ENCODE results near the gene MSI2. TPM values are rescaled to one million over a fixed set of nuclear protein-coding genes. Genes with fewer than 3 reads are reported as not detected.

MSI2 gene
- total and polyA plus RNA-seq, 2 donors = 19.0 to 43.4 TPM

- DNase-seq (ENCODE audit: extremely low spot score) = no peak
- WGBS = 46% methylated on average over 4 of the region's 4 CpGs
- Histone ChIP-seq H3K36me3 (ENCODE audit: insufficient read depth) (no peaks in the 10 kb centered on the region), H3K27ac (ENCODE audit: low read depth) (no peak overlapping the region), H3K4me3 (ENCODE audit: low read depth, low read length) (no peak overlapping the region), H3K4me1 (ENCODE audit: insufficient read depth) (peaks cover 3% of the 10 kb centered on the region)
Measured at GRCh38 chr17:57480438-57481196, 224.3 kb downstream of the MSI2 start.

- DNase-seq (ENCODE audit: extremely low spot score) = no peak
- no peaks in the 10 kb centered on the region for H3K36me3 ChIP-seq (ENCODE audit: insufficient read depth)
- no peak overlapping the region for H3K4me3 ChIP-seq (ENCODE audit: low read depth, low read length)
- peaks cover 3% of the 10 kb centered on the region for H3K4me1 ChIP-seq (ENCODE audit: insufficient read depth)
- no peak overlapping the region for H3K27ac ChIP-seq (ENCODE audit: low read depth)
- 34% methylated on average over 9 of the region's 9 CpGs for WGBS
Measured at GRCh38 chr17:57481910-57482391, 225.6 kb downstream of the MSI2 start.

GRCh38 chr17:57482657-57483056, 226.3 kb downstream of the MSI2 start:
- no peak for DNase-seq (ENCODE audit: extremely low spot score)
- no peak overlapping the region for H3K27ac ChIP-seq (ENCODE audit: low read depth)
- peaks cover 3% of the 10 kb centered on the region for H3K4me1 ChIP-seq (ENCODE audit: insufficient read depth)
- H3K4me3 ChIP-seq (ENCODE audit: low read depth, low read length) = no peak overlapping the region
- no peaks in the 10 kb centered on the region for H3K36me3 ChIP-seq (ENCODE audit: insufficient read depth)
- WGBS = 85% methylated on average over 2 of the region's 2 CpGs

GRCh38 chr17:57484081-57484666, 227.9 kb downstream of the MSI2 start:
- Histone ChIP-seq H3K4me1 (ENCODE audit: insufficient read depth) (peaks cover 1% of the 10 kb centered on the region), H3K36me3 (ENCODE audit: insufficient read depth) (no peaks in the 10 kb centered on the region), H3K4me3 (ENCODE audit: low read depth, low read length) (no peak overlapping the region), H3K27ac (ENCODE audit: low read depth) (no peak overlapping the region)
- no peak for DNase-seq (ENCODE audit: extremely low spot score)
- WGBS = 88% methylated on average over 6 of the region's 6 CpGs

- 95% methylated on average over 10 of the region's 10 CpGs for WGBS
- Histone ChIP-seq H3K27ac (ENCODE audit: low read depth) (no peak overlapping the region), H3K4me1 (ENCODE audit: insufficient read depth) (peaks cover under 1% of the 10 kb centered on the region)
Measured at GRCh38 chr17:57484826-57485565, 228.7 kb downstream of the MSI2 start.

GRCh38 chr17:57485566-57485865, 229.2 kb downstream of the MSI2 start:
- H3K4me1 ChIP-seq (ENCODE audit: insufficient read depth) = no peaks in the 10 kb centered on the region
- H3K27ac ChIP-seq (ENCODE audit: low read depth) = no peak overlapping the region
- H3K4me3 ChIP-seq (ENCODE audit: low read depth, low read length) = no peak overlapping the region
- DNase-seq (ENCODE audit: extremely low spot score) = no peak
- no peaks in the 10 kb centered on the region for H3K36me3 ChIP-seq (ENCODE audit: insufficient read depth)
- WGBS = 89% methylated on average over 4 of the region's 4 CpGs

More at GRCh38 chr17:57484826-57485565, 228.7 kb downstream of the MSI2 start:
- Histone ChIP-seq H3K4me3 (ENCODE audit: low read depth, low read length) (no peak overlapping the region), H3K36me3 (ENCODE audit: insufficient read depth) (no peaks in the 10 kb centered on the region)
- DNase-seq (ENCODE audit: extremely low spot score) = no peak

GRCh38 chr17:57485916-57486881, 229.9 kb downstream of the MSI2 start:
- 70% methylated on average over 13 of the region's 13 CpGs for WGBS
- H3K4me1 ChIP-seq (ENCODE audit: insufficient read depth) = no peaks in the 10 kb centered on the region
- no peak overlapping the region for H3K4me3 ChIP-seq (ENCODE audit: low read depth, low read length)
- no peaks in the 10 kb centered on the region for H3K36me3 ChIP-seq (ENCODE audit: insufficient read depth)
- no peak for DNase-seq (ENCODE audit: extremely low spot score)
- H3K27ac ChIP-seq (ENCODE audit: low read depth) = no peak overlapping the region

- 85% methylated on average over 4 of the region's 4 CpGs for WGBS
- Histone ChIP-seq H3K27ac (ENCODE audit: low read depth) (no peak overlapping the region), H3K4me3 (ENCODE audit: low read depth, low read length) (no peak overlapping the region), H3K4me1 (ENCODE audit: insufficient read depth) (no peaks in the 10 kb centered on the region), H3K36me3 (ENCODE audit: insufficient read depth) (no peaks in the 10 kb centered on the region)
- no peak for DNase-seq (ENCODE audit: extremely low spot score)
Measured at GRCh38 chr17:57486882-57487301, 230.6 kb downstream of the MSI2 start.

- no peaks in the 10 kb centered on the region for H3K36me3 ChIP-seq (ENCODE audit: insufficient read depth)
- no peaks in the 10 kb centered on the region for H3K4me1 ChIP-seq (ENCODE audit: insufficient read depth)
- WGBS = 63% methylated on average over 5 of the region's 5 CpGs
- no peak overlapping the region for H3K27ac ChIP-seq (ENCODE audit: low read depth)
- DNase-seq (ENCODE audit: extremely low spot score) = no peak
- no peak overlapping the region for H3K4me3 ChIP-seq (ENCODE audit: low read depth, low read length)
Measured at GRCh38 chr17:57487573-57487972, 231.2 kb downstream of the MSI2 start.

GRCh38 chr17:57488856-57489255, 232.5 kb downstream of the MSI2 start:
- WGBS = 93% methylated on average over 9 of the region's 9 CpGs
- Histone ChIP-seq H3K36me3 (ENCODE audit: insufficient read depth) (no peaks in the 10 kb centered on the region), H3K4me1 (ENCODE audit: insufficient read depth) (no peaks in the 10 kb centered on the region), H3K27ac (ENCODE audit: low read depth) (no peak overlapping the region), H3K4me3 (ENCODE audit: low read depth, low read length) (no peak overlapping the region)
- DNase-seq (ENCODE audit: extremely low spot score) = no peak

- H3K4me1 ChIP-seq (ENCODE audit: insufficient read depth) = no peaks in the 10 kb centered on the region
Measured at GRCh38 chr17:57489321-57489720, 233.0 kb downstream of the MSI2 start.

GRCh38 chr17:57490111-57490845, 234.0 kb downstream of the MSI2 start:
- Histone ChIP-seq H3K4me1 (ENCODE audit: insufficient read depth) (no peaks in the 10 kb centered on the region), H3K36me3 (ENCODE audit: insufficient read depth) (no peaks in the 10 kb centered on the region), H3K4me3 (ENCODE audit: low read depth, low read length) (no peak overlapping the region), H3K27ac (ENCODE audit: low read depth) (no peak overlapping the region)
- WGBS = 72% methylated on average over 4 of the region's 4 CpGs
- DNase-seq (ENCODE audit: extremely low spot score) = no peak

More at GRCh38 chr17:57489321-57489720, 233.0 kb downstream of the MSI2 start:
- H3K36me3 ChIP-seq (ENCODE audit: insufficient read depth) = no peaks in the 10 kb centered on the region
- no peak overlapping the region for H3K4me3 ChIP-seq (ENCODE audit: low read depth, low read length)
- WGBS = 97% methylated on average over 4 of the region's 4 CpGs
- no peak for DNase-seq (ENCODE audit: extremely low spot score)
- no peak overlapping the region for H3K27ac ChIP-seq (ENCODE audit: low read depth)
